Stimulated activated CD4-positive, alpha-beta T cell treated with anti-CD3 and anti-CD28 coated beads, Interleukin-2, amount 100 ng/mL, for 48 hours (primary cell): ENCODE data around the gene DMD.
"Not testable (repeated sequence)": the region's sequence is repeated elsewhere in the genome, so short reads cannot be mapped to it uniquely, and the experiment has no call there.

ENCODE experiments used
- DNase-seq, 2 donors: peaks; one replicate each; pipeline ENCODE4 v3.0.0-alpha.2; 2020

DMD gene

DNA sequence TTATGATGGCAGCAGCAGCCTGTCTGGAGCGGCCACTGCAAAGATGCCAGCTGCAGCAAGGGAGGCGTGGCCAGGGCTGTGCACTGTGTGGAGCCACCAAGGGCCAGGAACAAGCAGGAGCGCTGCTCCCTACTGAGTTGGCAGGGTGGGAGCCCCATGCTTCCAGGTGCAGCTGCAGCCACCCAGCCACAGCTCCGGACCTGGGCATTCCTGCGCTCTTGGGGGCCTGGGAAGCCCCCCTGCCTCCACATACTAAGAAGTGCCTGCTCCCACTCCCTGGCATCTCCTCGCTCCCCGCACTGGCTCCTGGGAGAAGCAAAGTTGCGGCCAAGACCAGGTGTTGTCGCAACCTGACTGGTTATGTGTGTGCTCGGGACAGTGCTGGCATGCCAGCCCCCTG lies 619.8 kb downstream of the DMD start:
- DNase-seq, result no peak

DNA sequence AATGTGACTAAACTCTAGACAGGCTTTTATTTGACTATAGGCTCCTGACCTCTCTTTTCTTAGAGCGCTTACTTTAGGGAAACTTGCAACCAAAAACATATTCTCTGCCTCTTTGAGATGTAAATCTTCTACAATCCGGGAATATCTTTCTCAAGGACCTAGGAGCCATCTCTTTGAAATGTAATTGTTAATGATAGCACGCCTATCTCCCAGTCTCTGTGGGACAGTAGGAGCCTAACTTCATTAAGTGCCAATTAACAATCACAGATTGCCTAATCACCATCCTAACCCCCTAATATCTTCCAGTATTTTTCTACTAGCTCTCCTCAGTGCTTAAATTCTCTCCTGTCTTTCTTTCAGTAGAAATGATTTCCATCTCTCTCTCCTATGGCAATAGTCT lies 628.6 kb downstream of the DMD start:
- no peak for DNase-seq

GRCh38 chrX:32576885-32577284 lies 634.5 kb downstream of the DMD start:
- no peak for DNase-seq

GRCh38 chrX:32572644-32573043 lies 638.7 kb downstream of the DMD start:
- DNase-seq, result no peak

- DNase-seq, result no peak
Observed at GRCh38 chrX:32571579-32571978, 639.8 kb downstream of the DMD start.

GRCh38 chrX:32562261-32562660 lies 649.1 kb downstream of the DMD start:
- DNase-seq, result no peak

DNA sequence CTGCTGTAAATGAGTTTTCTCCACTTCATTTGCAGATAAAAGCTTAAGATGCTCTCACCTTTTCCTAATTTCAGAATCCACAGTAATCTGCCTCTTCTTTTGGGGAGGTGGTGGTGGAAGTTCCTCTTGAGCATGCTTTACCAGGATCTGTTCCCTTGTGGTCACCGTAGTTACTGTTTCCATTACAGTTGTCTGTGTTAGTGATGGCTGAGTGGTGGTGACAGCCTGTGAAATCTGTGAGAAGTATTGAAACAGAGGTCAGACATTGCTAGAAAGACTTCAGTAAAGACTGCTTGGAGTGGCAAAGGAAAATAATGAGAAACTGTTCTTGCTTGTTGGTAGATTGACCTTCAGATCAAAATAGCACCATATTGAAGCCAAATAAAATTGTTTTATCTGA lies 666.2 kb downstream of the DMD start:
- DNase-seq, result no peak

GRCh38 chrX:32538554-32538953 lies 672.8 kb downstream of the DMD start:
- DNase-seq, result no peak

DNA sequence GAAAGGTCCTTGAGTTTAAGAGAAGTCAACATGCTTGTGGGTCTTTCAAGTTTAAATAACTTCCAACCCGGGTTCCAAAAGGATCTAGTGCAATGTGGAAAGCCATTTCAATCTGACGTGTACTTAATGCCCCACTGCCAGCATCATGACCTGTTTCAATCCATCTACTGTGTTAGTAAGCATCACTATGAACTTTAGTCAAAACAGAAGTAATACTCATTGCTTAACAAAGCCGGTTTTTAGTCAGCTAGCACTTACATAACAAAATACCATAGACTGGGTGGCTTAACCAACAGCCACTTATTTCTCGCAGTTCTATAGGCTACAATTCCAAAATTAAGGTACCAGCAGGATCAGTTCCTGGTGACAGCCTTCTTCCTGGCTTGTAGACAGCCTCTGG lies 677.5 kb downstream of the DMD start:
- DNase-seq, result no peak

- DNase-seq, result no peak
Observed at GRCh38 chrX:32532262-32532661, 679.1 kb downstream of the DMD start.

GRCh38 chrX:32530802-32531403 lies 680.4 kb downstream of the DMD start:
- DNase-seq, result peak; percentile 4 to 15

- not testable (repeated sequence) for DNase-seq
Observed at GRCh38 chrX:32528451-32528850, 682.9 kb downstream of the DMD start.

- DNase-seq, result no peak
Observed at GRCh38 chrX:32525234-32525633, 686.1 kb downstream of the DMD start.

DNA sequence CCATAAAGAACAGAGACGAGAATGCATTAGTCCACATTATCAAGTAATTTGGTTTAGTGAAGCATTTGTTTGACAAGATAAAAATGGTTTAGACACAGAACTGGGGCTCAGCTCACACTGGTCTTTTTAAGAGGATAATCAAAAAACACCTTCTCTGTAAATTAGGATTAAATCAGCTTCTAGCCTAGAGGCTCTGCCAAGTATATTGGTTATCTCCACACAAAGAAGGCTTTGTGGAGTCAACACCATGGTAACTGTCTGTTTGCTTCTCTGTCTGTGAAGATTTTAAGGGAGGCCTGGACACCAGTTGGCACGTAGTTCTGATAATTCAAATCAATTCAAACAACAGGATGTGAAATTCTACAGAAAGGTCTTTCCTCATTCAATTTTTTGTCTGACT lies 687.0 kb downstream of the DMD start:
- DNase-seq, result no peak

DNA sequence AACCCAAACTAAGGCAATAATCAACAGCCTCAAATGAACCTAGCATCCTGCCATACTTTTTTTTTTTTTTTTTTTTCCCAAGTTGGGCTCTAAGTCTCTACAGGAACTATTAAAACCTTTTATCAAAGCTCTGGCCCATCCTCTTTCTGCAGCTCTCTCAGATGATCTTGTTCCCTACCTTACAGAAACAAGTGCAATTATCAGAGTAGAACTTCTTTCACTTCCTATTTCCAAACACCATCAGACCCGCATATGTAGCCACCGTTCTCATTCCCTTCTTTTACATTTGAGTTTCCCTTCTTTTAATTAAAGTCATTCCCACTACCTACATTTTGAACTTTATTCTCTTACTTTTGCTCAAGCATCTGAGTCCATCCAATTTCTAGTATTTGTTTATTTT lies 690.6 kb downstream of the DMD start:
- no peak for DNase-seq

DNA sequence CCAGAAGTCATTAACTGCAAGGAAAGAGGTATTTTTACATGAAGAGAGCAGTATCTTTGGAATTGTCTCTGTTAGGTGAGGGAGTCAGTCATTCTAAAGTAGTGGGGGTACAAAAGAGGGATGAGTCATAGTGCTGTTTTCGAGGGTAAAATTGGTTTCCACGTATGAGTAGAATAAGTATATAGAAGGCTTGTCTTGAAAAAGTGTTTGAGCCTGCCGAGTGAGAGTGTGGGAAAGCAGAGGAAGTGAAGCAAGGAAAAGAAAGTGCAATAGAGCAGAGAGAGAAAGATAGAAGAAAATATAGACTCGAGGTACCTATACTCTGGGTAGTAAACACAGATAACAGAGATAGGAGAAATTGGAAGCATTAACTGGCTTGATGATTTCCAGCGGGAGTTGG lies 696.4 kb downstream of the DMD start:
- no peak for DNase-seq

DNA sequence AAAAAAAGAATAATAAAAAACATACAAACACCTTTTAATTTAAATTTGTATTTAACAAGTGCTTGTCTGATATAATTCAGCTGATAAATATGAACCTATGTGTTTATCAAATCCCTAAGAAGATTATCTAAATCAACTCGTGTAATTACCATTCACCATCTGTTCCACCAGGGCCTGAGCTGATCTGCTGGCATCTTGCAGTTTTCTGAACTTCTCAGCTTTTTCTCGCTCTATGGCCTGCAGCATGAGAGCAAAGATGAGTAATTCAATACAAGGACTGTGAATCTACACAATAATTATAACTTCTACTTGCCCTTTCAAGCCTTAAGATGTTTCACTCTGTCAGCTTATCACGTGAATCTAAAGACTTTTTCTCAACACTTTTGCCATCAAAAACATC lies 709.7 kb downstream of the DMD start:
- no peak for DNase-seq

DNA sequence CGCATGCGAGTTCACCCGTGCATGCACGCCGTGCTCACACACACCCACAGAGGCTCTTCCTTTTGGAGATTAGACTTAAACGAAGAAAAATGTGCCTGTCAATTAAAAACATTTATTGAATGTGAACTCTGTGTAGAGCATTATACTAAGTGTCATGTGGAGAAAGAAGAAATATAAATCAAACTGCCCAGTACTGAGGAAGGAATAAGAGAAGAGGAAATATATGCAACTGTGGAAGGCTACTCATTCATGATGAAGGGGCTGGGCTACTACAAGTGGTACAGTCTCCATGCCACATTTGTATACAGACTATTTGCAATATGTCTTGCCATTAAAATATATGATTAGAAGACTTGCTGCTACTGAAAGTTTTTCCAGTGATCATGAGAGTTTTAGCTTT lies 714.7 kb downstream of the DMD start:
- no peak for DNase-seq

DNA sequence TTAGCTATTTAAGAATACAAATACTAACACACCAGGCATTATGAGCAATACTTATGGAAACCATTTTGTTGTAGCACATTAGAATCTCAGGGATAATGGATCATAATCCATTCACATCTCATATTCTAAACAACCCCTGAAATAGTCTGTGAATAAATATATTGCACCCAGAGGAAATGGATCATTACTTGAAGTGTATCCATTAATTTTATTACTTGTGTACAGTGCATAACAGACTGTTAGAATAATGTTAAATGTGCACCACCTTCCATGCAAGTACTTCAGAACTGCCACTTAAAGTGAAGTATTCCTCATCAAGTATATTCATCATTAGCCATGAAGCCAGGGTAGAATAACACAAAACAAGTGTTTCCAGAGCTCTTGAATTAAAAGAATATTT lies 715.5 kb downstream of the DMD start:
- DNase-seq, result no peak

DNA sequence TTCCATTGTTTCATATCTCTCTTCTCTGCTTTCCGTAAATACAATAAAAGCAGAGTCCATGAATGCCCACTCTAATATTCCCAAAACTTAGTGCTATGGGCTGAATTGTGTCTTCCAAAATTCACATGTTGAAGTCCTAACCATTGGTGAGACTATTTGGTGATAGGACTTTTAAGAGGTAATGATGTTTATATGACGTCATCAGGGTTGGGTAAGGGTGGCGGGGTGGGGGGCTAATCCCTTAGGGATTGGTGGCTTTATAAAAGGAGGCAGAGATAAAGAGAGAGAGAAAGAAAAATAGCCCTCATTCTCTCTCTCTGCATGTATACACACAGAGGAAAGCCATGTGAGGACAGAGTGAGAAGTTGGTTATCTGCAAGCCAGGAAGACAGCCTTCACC lies 722.2 kb downstream of the DMD start:
- no peak for DNase-seq

DNA sequence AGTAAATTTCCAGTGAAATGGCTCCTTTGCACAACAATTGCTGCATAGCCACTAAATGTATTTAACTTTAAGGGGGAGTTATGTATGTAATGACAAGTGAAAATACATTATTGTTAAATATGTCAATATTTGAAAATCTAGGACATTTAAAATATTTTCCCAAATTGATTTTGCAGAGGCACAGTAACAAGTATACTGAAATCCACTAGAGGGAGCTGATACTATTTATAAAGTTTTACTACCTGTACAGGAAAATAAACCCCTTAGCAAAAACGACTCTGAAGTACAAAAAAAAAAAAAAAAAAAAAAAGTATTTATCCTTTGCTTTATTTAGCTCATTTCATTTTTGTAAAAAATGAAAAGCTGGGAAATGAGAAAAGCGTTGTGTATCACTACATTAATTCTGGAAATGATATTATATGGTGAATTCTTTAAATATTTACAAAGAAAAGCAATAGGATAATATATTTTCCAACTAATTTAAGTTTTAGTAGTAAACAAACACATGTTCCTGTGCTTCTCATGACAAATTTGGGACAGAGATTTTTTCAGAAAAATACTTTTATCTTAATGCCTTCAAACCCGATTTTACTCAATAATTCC lies 727.7 kb downstream of the DMD start:
- DNase-seq, result no peak

GRCh38 chrX:32480019-32480418 lies 731.3 kb downstream of the DMD start:
- no peak for DNase-seq

GRCh38 chrX:32472364-32472763 lies 739.0 kb downstream of the DMD start:
- no peak for DNase-seq

- DNase-seq, result no peak
Observed at GRCh38 chrX:32455704-32456103, 755.6 kb downstream of the DMD start.

DNA sequence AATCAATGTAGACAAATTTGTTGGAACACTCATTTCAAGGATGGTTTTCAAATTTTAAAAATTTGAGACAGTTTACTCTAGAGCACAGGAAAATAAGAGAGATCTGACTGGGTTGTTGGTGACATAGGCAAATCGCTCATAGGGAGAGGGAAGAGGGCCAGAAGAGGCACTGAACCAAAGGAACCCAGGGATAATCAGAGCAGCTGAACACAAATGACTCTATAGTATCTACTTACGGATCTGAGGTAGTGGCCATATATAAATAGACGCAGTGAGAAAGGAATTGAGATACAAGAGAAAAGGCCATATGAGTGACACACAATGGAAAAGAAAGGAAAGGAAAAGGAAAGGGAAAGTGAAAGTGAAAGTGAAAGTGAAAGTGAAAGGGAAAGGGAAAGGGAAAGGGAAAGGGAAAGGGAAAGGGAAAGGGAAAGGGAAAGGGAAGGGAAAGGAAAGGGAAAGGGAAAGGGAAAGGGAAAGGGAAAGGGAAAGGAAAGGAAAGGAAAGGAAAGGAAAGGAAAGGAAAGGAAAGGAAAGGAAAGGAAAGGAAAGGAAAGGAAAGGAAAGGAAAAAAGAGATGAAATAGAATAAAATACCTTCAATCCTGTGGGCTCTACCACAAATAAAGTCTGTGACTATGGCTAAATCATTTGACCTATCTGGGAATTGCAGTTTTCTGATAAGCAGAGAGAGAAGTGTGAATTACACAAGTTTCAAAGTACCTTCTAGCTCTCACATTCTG lies 759.2 kb downstream of the DMD start:
- DNase-seq, result no peak
